ENCODE results near the gene CCDC186.

- TF ChIP-seq, protein P1, sequence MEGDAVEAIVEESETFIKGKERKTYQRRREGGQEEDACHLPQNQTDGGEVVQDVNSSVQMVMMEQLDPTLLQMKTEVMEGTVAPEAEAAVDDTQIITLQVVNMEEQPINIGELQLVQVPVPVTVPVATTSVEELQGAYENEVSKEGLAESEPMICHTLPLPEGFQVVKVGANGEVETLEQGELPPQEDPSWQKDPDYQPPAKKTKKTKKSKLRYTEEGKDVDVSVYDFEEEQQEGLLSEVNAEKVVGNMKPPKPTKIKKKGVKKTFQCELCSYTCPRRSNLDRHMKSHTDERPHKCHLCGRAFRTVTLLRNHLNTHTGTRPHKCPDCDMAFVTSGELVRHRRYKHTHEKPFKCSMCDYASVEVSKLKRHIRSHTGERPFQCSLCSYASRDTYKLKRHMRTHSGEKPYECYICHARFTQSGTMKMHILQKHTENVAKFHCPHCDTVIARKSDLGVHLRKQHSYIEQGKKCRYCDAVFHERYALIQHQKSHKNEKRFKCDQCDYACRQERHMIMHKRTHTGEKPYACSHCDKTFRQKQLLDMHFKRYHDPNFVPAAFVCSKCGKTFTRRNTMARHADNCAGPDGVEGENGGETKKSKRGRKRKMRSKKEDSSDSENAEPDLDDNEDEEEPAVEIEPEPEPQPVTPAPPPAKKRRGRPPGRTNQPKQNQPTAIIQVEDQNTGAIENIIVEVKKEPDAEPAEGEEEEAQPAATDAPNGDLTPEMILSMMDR (IDR thresholded peaks at IDR 0.05; ENCODE audit: poor library complexity) = peak; percentile 11
- TF ChIP-seq EZH2 (IDR thresholded peaks at IDR 0.05; ENCODE audit: borderline replicate concordance) (no peak), EZH2phosphoT487 (IDR thresholded peaks at IDR 0.05; ENCODE audit: low read depth, severe bottlenecking, unreplicated experiment) (no peak)
Observed at GRCh38 chr10:114121031-114121430, 53.0 kb downstream of the CCDC186 start.
